Gastrocnemius medialis (tissue), 4 donors: ENCODE data around the gene TRDN.

ENCODE experiments used
- POLR2A ChIP-seq, 2 donors: fragments of 450-650 bp; IDR thresholded peaks; one replicate each; pipeline ENCODE4 v1.6.1; 2017; ENCODE audit warnings: antibody characterized with exemption in 2 of 2, mild to moderate bottlenecking in 2 of 2, moderate library complexity in 2 of 2
- TF ChIP-seq, protein P1 (sequence below), 5 experiments: fragments of 450-650 bp in 3 of 5; fragments of 200-600 bp in 2 of 5; sonication (generic) in 2 of 5; IDR thresholded peaks in 4 of 5; conservative IDR thresholded peaks in 1 of 5; 1 replicate in 4 of 5; 2 replicates in 1 of 5; pipeline ENCODE4 v1.5.1; 2016 to 2019; ENCODE audit warnings: antibody characterized with exemption in 5 of 5, mild to moderate bottlenecking in 3 of 5, moderate library complexity in 3 of 5

DNA sequence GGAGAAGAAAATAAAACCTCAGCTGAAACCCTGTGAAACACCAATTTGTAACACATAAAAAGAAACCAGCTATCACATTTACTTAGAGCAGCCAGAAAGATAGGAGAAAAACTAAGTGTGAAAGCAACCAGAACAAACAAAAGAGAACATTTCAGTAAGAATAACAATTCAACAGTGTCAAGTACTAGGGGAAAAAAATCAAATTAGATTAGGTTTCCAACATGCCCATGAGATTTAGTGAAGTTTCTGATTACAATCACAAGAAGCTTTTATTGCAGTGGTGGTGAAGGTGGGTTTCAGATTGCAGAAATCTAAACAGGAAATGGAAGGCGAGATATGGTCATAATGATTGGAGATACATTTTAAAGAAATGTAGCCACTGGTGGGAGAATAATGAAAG, 22.1 kb upstream of the TRDN start:
- TF ChIP-seq, protein P1, sequence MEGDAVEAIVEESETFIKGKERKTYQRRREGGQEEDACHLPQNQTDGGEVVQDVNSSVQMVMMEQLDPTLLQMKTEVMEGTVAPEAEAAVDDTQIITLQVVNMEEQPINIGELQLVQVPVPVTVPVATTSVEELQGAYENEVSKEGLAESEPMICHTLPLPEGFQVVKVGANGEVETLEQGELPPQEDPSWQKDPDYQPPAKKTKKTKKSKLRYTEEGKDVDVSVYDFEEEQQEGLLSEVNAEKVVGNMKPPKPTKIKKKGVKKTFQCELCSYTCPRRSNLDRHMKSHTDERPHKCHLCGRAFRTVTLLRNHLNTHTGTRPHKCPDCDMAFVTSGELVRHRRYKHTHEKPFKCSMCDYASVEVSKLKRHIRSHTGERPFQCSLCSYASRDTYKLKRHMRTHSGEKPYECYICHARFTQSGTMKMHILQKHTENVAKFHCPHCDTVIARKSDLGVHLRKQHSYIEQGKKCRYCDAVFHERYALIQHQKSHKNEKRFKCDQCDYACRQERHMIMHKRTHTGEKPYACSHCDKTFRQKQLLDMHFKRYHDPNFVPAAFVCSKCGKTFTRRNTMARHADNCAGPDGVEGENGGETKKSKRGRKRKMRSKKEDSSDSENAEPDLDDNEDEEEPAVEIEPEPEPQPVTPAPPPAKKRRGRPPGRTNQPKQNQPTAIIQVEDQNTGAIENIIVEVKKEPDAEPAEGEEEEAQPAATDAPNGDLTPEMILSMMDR (IDR thresholded peaks at IDR 0.05 in 4 of 5, conservative IDR thresholded peaks at IDR 0.05 in 1 of 5): no peak
- no peak for TF ChIP-seq POLR2A (IDR thresholded peaks at IDR 0.05)
